ENCODE results near the gene AGMO. TPM values are rescaled to one million over a fixed set of nuclear protein-coding genes. Genes with fewer than 3 reads are reported as not detected.

AGMO gene
- total RNA-seq, 1 donor from 2014 or later, result 0.36 TPM

DNA sequence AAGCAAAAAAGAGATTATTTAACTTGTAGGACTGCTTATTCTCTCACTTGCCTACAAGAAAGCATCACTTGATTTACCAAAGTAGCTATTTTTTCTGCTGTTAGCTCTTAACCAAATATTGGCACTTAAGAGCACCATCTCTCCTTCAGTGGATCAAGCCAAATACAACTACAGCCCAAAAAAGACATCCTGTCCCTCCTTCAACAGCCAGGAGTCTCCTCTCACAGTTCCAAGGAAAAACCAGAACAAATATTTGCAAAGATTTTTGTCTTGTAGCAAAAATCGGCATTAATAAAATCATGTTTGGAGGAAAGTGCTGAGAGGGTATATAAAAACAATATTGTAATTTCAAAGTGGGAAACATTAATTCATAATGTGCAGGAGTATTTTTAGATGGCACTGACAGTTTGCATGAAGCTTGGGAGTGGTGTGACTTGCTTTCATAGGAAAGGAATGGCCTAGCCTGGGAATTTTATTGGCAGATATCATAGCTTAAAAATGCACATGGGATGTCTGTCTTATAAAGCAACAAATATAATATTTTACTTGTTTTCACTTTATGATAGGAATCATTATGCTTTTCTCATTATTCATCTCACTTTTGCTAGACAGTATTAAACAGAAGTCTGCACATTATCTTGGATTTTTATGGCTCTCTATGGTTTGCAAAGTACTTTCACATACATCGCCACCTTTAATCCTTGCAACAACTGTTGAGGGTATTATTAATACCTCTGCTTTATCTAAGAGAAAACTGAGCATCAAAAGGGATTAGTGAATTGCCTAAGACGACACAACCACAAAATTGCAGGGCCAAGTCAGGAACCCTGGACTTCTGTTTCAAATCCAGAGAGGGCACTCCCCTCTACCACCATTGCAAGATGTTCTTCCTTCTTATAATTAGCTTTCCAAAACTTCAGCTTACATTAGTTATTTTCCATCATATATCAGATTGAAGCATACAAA, 103.5 kb downstream of the AGMO start:
- intact Hi-C loops (cut with micrococcal nuclease), result no loop called here
- no peak overlapping the region for H3K4me3 ChIP-seq
- peak; percentile 19 for TF ChIP-seq CTCF (IDR thresholded peaks at IDR 0.05; ENCODE audit: borderline replicate concordance)

GRCh38 chr7:15452670-15453069, 109.1 kb downstream of the AGMO start:
- Histone ChIP-seq H3K9me3 (replicated peaks) (peaks cover 5% of the 10 kb centered on the region), H3K4me3 (no peak overlapping the region), H3K4me1 (peaks cover 2% of the 10 kb centered on the region), H3K36me3 (no peaks in the 10 kb centered on the region), H3K27me3 (ENCODE audit: low read depth) (no peaks in the 10 kb centered on the region), H3K27ac (replicated peaks) (no peak overlapping the region)
- intact Hi-C loops (cut with micrococcal nuclease), result no loop called here
- TF ChIP-seq CTCF (IDR thresholded peaks at IDR 0.05; ENCODE audit: borderline replicate concordance), result no peak
- DNase-seq, result no peak

More for the DNA sequence above, 103.5 kb downstream of the AGMO start:
- Histone ChIP-seq H3K4me1 (peaks cover 38% of the 10 kb centered on the region), H3K9me3 (replicated peaks) (no peaks in the 10 kb centered on the region), H3K27me3 (ENCODE audit: low read depth) (no peaks in the 10 kb centered on the region), H3K36me3 (no peaks in the 10 kb centered on the region), H3K27ac (replicated peaks) (peak overlapping the region; percentile 73)
- no peak for DNase-seq

DNA sequence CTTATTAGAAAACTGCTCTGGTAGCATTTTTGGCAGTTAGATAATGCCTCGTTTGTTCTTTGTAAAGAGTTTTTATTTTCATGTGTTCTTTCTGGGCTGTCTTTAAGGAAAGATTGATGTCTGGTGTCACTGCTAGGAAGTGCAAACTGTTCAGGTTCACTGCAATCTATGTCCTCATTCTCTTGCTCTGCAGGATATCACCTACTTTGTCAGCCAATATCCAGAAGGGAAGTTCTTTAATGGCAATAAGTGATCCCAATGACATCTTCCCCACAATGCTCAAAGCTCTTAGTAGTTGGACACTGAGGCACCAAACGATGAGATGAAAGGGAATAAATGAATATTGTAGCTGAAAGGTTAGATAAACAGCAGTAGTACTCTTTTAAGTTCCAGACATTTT, 115.1 kb downstream of the AGMO start:
- H3K36me3 ChIP-seq, result no peaks in the 10 kb centered on the region
- no peak for DNase-seq
- intact Hi-C loops (cut with micrococcal nuclease), result no loop called here
- H3K27ac ChIP-seq (replicated peaks), result no peak overlapping the region
- no peak overlapping the region for H3K4me3 ChIP-seq
- no peak for TF ChIP-seq CTCF (IDR thresholded peaks at IDR 0.05; ENCODE audit: borderline replicate concordance)
- no peaks in the 10 kb centered on the region for H3K9me3 ChIP-seq (replicated peaks)
- no peaks in the 10 kb centered on the region for H3K4me1 ChIP-seq
- H3K27me3 ChIP-seq (ENCODE audit: low read depth), result no peaks in the 10 kb centered on the region

DNA sequence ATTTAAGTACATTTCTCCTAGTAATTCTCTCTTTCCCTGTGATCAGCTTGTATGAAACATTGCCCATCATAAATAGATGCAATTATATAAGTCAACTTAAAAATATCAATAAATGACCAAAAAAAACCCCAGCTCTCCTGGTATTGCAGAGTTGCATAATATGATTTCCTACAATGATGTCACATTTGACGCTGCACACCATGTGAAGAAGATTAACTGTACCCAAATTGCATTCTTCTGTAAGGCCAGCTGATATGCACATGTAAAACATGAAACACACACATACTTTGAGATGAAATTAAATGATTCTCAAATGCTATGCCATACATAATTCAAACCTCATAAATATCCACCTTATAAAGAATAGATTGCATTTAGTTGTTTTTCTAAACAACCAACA, 115.5 kb downstream of the AGMO start:
- Histone ChIP-seq H3K36me3 (no peaks in the 10 kb centered on the region), H3K9me3 (replicated peaks) (no peaks in the 10 kb centered on the region), H3K4me3 (no peak overlapping the region), H3K4me1 (no peaks in the 10 kb centered on the region), H3K27me3 (ENCODE audit: low read depth) (no peaks in the 10 kb centered on the region), H3K27ac (replicated peaks) (no peak overlapping the region)
- DNase-seq, result no peak
- intact Hi-C loops (cut with micrococcal nuclease), result no loop called here
- TF ChIP-seq CTCF (IDR thresholded peaks at IDR 0.05; ENCODE audit: borderline replicate concordance), result no peak

DNA sequence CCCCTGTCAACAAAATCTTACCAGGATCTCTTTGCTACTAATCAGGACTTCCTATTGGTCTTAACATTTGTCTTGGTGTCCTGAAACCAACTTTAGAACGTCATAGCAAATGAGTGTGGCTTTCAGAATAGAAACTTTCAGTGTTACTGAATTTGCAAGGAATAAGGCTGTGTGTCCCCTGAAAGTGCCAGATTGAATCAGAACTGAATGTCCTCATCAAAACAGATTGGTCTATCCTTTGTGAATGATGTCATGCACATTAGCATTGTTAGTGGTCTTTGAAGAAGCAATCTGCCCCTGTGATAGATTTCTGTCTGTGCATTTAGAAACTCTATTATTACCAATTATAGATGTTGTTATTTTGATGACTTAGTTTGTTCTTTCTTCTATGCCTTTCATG, 119.9 kb downstream of the AGMO start:
- no peaks in the 10 kb centered on the region for H3K36me3 ChIP-seq
- no peak overlapping the region for H3K27ac ChIP-seq (replicated peaks)
- intact Hi-C loops (cut with micrococcal nuclease), result no loop called here
- no peaks in the 10 kb centered on the region for H3K9me3 ChIP-seq (replicated peaks)
- DNase-seq, result no peak
- TF ChIP-seq CTCF (IDR thresholded peaks at IDR 0.05; ENCODE audit: borderline replicate concordance), result no peak
- H3K4me3 ChIP-seq, result no peak overlapping the region
- no peaks in the 10 kb centered on the region for H3K27me3 ChIP-seq (ENCODE audit: low read depth)
- no peaks in the 10 kb centered on the region for H3K4me1 ChIP-seq

Data from left ventricle myocardium inferior (tissue), 1 donor.